ENCODE measurements around the gene SLC6A16.

The SLC6A16 gene

GRCh38 chr19:49348305-49349189 lies 23.6 kb upstream of the SLC6A16 start:
- no peaks in the 10 kb centered on the region for H3K36me3 ChIP-seq
- no peaks in the 10 kb centered on the region for H3K4me1 ChIP-seq
- H3K27me3 ChIP-seq, result peaks cover 0 to 20% (median 18%) of the 10 kb centered on the region in 11 experiments; a peak in 13 of 22 replicates
- H4K20me1 ChIP-seq, result no peaks in the 10 kb centered on the region; a peak in 1 of 22 replicates
- H3K9me3 ChIP-seq (replicated peaks in 1 of 11), result peaks cover 0 to 15% (median 7%) of the 10 kb centered on the region in 11 experiments; a peak in 7 of 22 replicates
- no peak overlapping the region for H3K27ac ChIP-seq
- no peak overlapping the region for H3K4me3 ChIP-seq
- TF ChIP-seq Cebpa-rat (IDR thresholded peaks at IDR 0.05), result no peak
- no peak overlapping the region for H3K4me2 ChIP-seq
- H3K9ac ChIP-seq, result no peak overlapping the region

GRCh38 chr19:49347835-49348234 lies 22.8 kb upstream of the SLC6A16 start:
- H3K27ac ChIP-seq, result no peak overlapping the region
- H3K27me3 ChIP-seq, result peaks cover 0 to 27% (median 25%) of the 10 kb centered on the region in 11 experiments; a peak in 18 of 22 replicates
- no peak for TF ChIP-seq Cebpa-rat (IDR thresholded peaks at IDR 0.05)
- H3K9ac ChIP-seq, result no peak overlapping the region
- peaks cover 0 to 15% (median 7%) of the 10 kb centered on the region in 11 experiments; a peak in 7 of 22 replicates for H3K9me3 ChIP-seq (replicated peaks in 1 of 11)
- no peaks in the 10 kb centered on the region for H3K36me3 ChIP-seq
- H3K4me1 ChIP-seq, result no peaks in the 10 kb centered on the region
- no peak overlapping the region for H3K4me3 ChIP-seq
- H3K4me2 ChIP-seq, result no peak overlapping the region
- H4K20me1 ChIP-seq, result peaks cover 0 to 5% (median 0%) of the 10 kb centered on the region in 11 experiments; a peak in 3 of 22 replicates

- TF ChIP-seq Cebpa-rat (IDR thresholded peaks at IDR 0.05), result no peak
- no peaks in the 10 kb centered on the region for H3K36me3 ChIP-seq
- no peak overlapping the region for H3K4me2 ChIP-seq
These were observed 22.2 kb upstream of the SLC6A16 start for GRCh38 chr19:49347191-49347590.

GRCh38 chr19:49344505-49345423 lies 19.8 kb upstream of the SLC6A16 start:
- no peak overlapping the region for H3K27ac ChIP-seq
- no peak overlapping the region for H3K9ac ChIP-seq
- H4K20me1 ChIP-seq, result peaks cover 0 to 20% (median 10%) of the 10 kb centered on the region in 11 experiments; a peak in 11 of 22 replicates
- peaks cover 10 to 45% (median 40%) of the 10 kb centered on the region in 11 experiments; a peak in 20 of 22 replicates for H3K27me3 ChIP-seq
- H3K9me3 ChIP-seq (replicated peaks in 1 of 11), result peaks cover 0 to 11% (median 5%) of the 10 kb centered on the region in 11 experiments; a peak in 7 of 22 replicates
- peaks cover 13 to 24% (median 20%) of the 10 kb centered on the region in 10 experiments for H3K4me1 ChIP-seq
- H3K4me2 ChIP-seq, result no peak overlapping the region
- 0 out of 22 replicates have a peak, but pooled peaks cover 0 to under 1% (median 0%) of the 10 kb centered on the region in 11 experiments for H3K36me3 ChIP-seq
- no peak for TF ChIP-seq Cebpa-rat (IDR thresholded peaks at IDR 0.05)
- H3K4me3 ChIP-seq, result no peak overlapping the region

More at GRCh38 chr19:49347191-49347590, 22.2 kb upstream of the SLC6A16 start:
- peaks cover 0 to 15% (median 7%) of the 10 kb centered on the region in 11 experiments; a peak in 7 of 22 replicates for H3K9me3 ChIP-seq (replicated peaks in 1 of 11)
- peaks cover 0 to 33% (median 31%) of the 10 kb centered on the region in 11 experiments; a peak in 18 of 22 replicates for H3K27me3 ChIP-seq
- no peak overlapping the region for H3K4me3 ChIP-seq
- no peak overlapping the region for H3K27ac ChIP-seq
- H4K20me1 ChIP-seq, result peaks cover 0 to 6% (median 0%) of the 10 kb centered on the region in 11 experiments; a peak in 4 of 22 replicates
- H3K4me1 ChIP-seq, result peaks cover 0 to 3% (median 0%) of the 10 kb centered on the region in 10 experiments; a peak in 4 of 20 replicates
- no peak overlapping the region for H3K9ac ChIP-seq

GRCh38 chr19:49343123-49343522 lies 18.1 kb upstream of the SLC6A16 start:
- no peak overlapping the region for H3K4me2 ChIP-seq
- H3K27me3 ChIP-seq, result peaks cover 10 to 45% (median 40%) of the 10 kb centered on the region in 11 experiments; a peak in 20 of 22 replicates
- H4K20me1 ChIP-seq, result peaks cover 0 to 28% (median 12%) of the 10 kb centered on the region in 11 experiments; a peak in 11 of 22 replicates
- H3K4me3 ChIP-seq, result no peak overlapping the region
- H3K9ac ChIP-seq, result no peak overlapping the region
- TF ChIP-seq Cebpa-rat (IDR thresholded peaks at IDR 0.05), result no peak
- H3K9me3 ChIP-seq (replicated peaks in 1 of 11), result 0 out of 22 replicates have a peak, but pooled peaks cover 0 to 8% (median 0%) of the 10 kb centered on the region in 11 experiments
- no peak overlapping the region for H3K27ac ChIP-seq
- H3K36me3 ChIP-seq, result peaks cover 0 to 7% (median 0%) of the 10 kb centered on the region in 11 experiments; a peak in 2 of 22 replicates
- peaks cover 23 to 28% (median 26%) of the 10 kb centered on the region in 10 experiments for H3K4me1 ChIP-seq

- H3K36me3 ChIP-seq, result peaks cover 0 to 11% (median 0%) of the 10 kb centered on the region in 11 experiments; a peak in 2 of 22 replicates
- TF ChIP-seq Cebpa-rat (IDR thresholded peaks at IDR 0.05), result no peak
- H3K9me3 ChIP-seq (replicated peaks in 1 of 11), result 0 out of 22 replicates have a peak, but pooled peaks cover 0 to 8% (median 0%) of the 10 kb centered on the region in 11 experiments
These were observed 17.3 kb upstream of the SLC6A16 start for GRCh38 chr19:49342291-49342721.

GRCh38 chr19:49340865-49341718 lies 16.1 kb upstream of the SLC6A16 start:
- peak overlapping the region in 5 of 11 experiments; percentile 44 to 58 (median 52); a peak in 7 of 22 replicates for H3K27ac ChIP-seq

More at GRCh38 chr19:49342291-49342721, 17.3 kb upstream of the SLC6A16 start:
- Histone ChIP-seq H3K4me3 (no peak overlapping the region), H3K9ac (no peak overlapping the region), H3K4me2 (peak overlapping the region in 6 of 11 experiments; percentile 89 to 97 (median 94); a peak in 5 of 22 replicates), H3K4me1 (peaks cover 23 to 33% (median 27%) of the 10 kb centered on the region in 10 experiments), H3K27me3 (peaks cover 10 to 52% (median 40%) of the 10 kb centered on the region in 11 experiments; a peak in 20 of 22 replicates), H4K20me1 (peaks cover 0 to 28% (median 12%) of the 10 kb centered on the region in 11 experiments; a peak in 11 of 22 replicates), H3K27ac (no peak overlapping the region)

More at GRCh38 chr19:49340865-49341718, 16.1 kb upstream of the SLC6A16 start:
- peaks cover 24 to 45% (median 37%) of the 10 kb centered on the region in 10 experiments for H3K4me1 ChIP-seq
- peak overlapping the region; percentile 81 to 97 (median 92) for H3K4me2 ChIP-seq
- peaks cover 0 to 32% (median 12%) of the 10 kb centered on the region in 11 experiments; a peak in 12 of 22 replicates for H4K20me1 ChIP-seq
- no peak for TF ChIP-seq Cebpa-rat (IDR thresholded peaks at IDR 0.05)
- H3K36me3 ChIP-seq, result peaks cover 0 to 11% (median 0%) of the 10 kb centered on the region in 11 experiments; a peak in 2 of 22 replicates
- H3K4me3 ChIP-seq, result peak overlapping the region in 8 of 10 experiments; percentile 1 to 61 (median 32); a peak in 6 of 20 replicates
- H3K9ac ChIP-seq, result peak overlapping the region in 7 of 11 experiments; percentile 2 to 62 (median 52); a peak in 9 of 22 replicates
- 0 out of 22 replicates have a peak, but pooled peaks cover 0 to 8% (median 0%) of the 10 kb centered on the region in 11 experiments for H3K9me3 ChIP-seq (replicated peaks in 1 of 11)
- H3K27me3 ChIP-seq, result peaks cover 10 to 58% (median 40%) of the 10 kb centered on the region in 11 experiments; a peak in 20 of 22 replicates

Measured in BLaER1 treated with 17β-estradiol and CSF1 and Interleukin-3, amounts not matched to agents 10 nM and 100 nM (cell line).